Measurements from ENCODE around the gene MCTP2. TPM values are rescaled to one million over a fixed set of nuclear protein-coding genes. Genes with fewer than 3 reads are reported as not detected.

Gene MCTP2
- total RNA-seq, 1 experiment from 2014 or later: 1.3 TPM

- Histone ChIP-seq H4K20me1 (ENCODE audit: control insufficient read depth, insufficient read depth, insufficient read length) (no peaks in the 10 kb centered on the region), H3K23ac (ENCODE audit: insufficient read length, low read depth, low read length) (no peak overlapping the region), H3K9me3 (ENCODE audit: control insufficient read depth, low read depth, low read length) (no peaks in the 10 kb centered on the region), H4K5ac (ENCODE audit: insufficient read length, low read depth, low read length) (no peak overlapping the region), H3K27ac (ENCODE audit: insufficient read length, low read depth, low read length) (no peak overlapping the region), H2BK12ac (ENCODE audit: insufficient read length, low read depth, low read length) (no peak overlapping the region), H3T11ph (ENCODE audit: low read length) (no peak overlapping the region), H3K18ac (ENCODE audit: insufficient read length, low read depth, low read length) (no peak overlapping the region), H3K14ac (ENCODE audit: insufficient read depth, low read length) (no peak overlapping the region), H3K4me1 (ENCODE audit: insufficient read depth, low read length) (no peaks in the 10 kb centered on the region), H2AK5ac (ENCODE audit: insufficient read length, low read length) (no peak overlapping the region), H3K79me2 (ENCODE audit: insufficient read depth, low read length) (no peaks in the 10 kb centered on the region), H3K4ac (ENCODE audit: low read depth, low read length) (no peak overlapping the region), H2BK120ac (ENCODE audit: low read depth, low read length, poor library complexity, severe bottlenecking) (no peak overlapping the region), H3K4me2 (ENCODE audit: insufficient read depth, insufficient read length, low read length) (no peak overlapping the region), H3K23me2 (ENCODE audit: insufficient read length, low read depth, low read length, poor library complexity, severe bottlenecking) (no peaks in the 10 kb centered on the region), H2BK15ac (ENCODE audit: low read depth, low read length) (no peak overlapping the region), H4K91ac (ENCODE audit: insufficient read length, low read depth, low read length) (no peak overlapping the region), H2BK5ac (ENCODE audit: insufficient read length, low read length) (no peak overlapping the region), H3K56ac (ENCODE audit: insufficient read length, low read depth, low read length) (no peak overlapping the region), H3K27me3 (ENCODE audit: insufficient read depth, low read length) (no peaks in the 10 kb centered on the region), H3K9ac (ENCODE audit: extremely low read depth, insufficient read length, low read length) (no peak overlapping the region), H3K79me1 (ENCODE audit: insufficient read depth, low read depth, low read length, poor library complexity, severe bottlenecking) (no peaks in the 10 kb centered on the region), H2BK20ac (ENCODE audit: low read depth, low read length, poor library complexity, severe bottlenecking) (no peak overlapping the region), H2AFZ (ENCODE audit: low read length) (no peak overlapping the region), H4K8ac (replicated peaks; ENCODE audit: insufficient read length, low read depth, low read length) (no peak overlapping the region)
- Mint-ChIP-seq H3K4me1 (no peaks in the 10 kb centered on the region), H3K4me3 (no peak overlapping the region), H3K9me3 (no peaks in the 10 kb centered on the region), H3K27ac (peak overlapping the region in 1 of 3 experiments; percentile 53; a peak in 1 of 7 replicates), H3K36me3 (ENCODE audit: insufficient read depth in 1 of 3, low read depth in 3 of 3) (no peaks in the 10 kb centered on the region), H3K27me3 (ENCODE audit: low read depth) (no peaks in the 10 kb centered on the region)
- no CpG with 5 or more reads among the region's 7 CpGs for WGBS (ENCODE audit: extremely low coverage, insufficient read length, low lambda C conversion rate)
- no peak for TF ChIP-seq CTCF (conservative IDR thresholded peaks at IDR 0.05)
- DNase-seq: no peak
Measured at GRCh38 chr15:94360251-94360685, 128.9 kb downstream of the MCTP2 start.

All from H9 (cell line).